GM18502 (cell line): ENCODE measurements around the gene UPK3A.
"Not testable (repeated sequence)": the region's sequence is repeated elsewhere in the genome, so short reads cannot be mapped to it uniquely, and the experiment has no call there.

ENCODE experiments used
- ATAC-seq: cut with Tn5 transposase; IDR thresholded peaks from one replicate; pipeline ENCODE4 v1.9.1; 2021; ENCODE audit warnings: mild to moderate bottlenecking; ENCODE audit not compliant: unreplicated experiment, poor library complexity

Gene UPK3A

DNA sequence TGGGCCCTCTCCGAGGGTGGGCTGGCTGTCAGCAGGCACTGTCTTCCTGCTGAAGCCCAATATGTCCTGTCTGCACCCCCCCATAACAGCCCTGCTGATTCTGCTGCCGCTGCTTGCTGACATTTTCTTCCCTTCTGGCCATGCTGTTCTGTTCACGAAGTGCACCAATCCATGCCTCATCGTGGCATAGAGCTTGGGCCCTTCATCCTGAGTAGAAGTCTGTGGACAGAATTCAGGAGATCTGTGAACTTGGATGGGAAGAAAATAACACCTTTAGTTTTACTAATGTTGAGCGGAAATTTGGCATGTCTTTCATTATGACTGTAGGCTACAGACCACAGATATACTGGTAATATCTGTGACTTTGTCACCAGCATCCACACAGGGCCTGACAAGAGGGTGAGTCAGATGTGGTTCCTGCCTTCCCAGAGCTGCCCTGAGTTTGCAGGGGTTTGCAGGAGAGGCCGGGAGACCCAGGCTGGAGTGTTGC lies 29.9 kb upstream of the UPK3A start:
- ATAC-seq: peak; percentile 63

- ATAC-seq: not testable (repeated sequence)
Measured at GRCh38 chr22:45257941-45258340, 26.8 kb upstream of the UPK3A start.

DNA sequence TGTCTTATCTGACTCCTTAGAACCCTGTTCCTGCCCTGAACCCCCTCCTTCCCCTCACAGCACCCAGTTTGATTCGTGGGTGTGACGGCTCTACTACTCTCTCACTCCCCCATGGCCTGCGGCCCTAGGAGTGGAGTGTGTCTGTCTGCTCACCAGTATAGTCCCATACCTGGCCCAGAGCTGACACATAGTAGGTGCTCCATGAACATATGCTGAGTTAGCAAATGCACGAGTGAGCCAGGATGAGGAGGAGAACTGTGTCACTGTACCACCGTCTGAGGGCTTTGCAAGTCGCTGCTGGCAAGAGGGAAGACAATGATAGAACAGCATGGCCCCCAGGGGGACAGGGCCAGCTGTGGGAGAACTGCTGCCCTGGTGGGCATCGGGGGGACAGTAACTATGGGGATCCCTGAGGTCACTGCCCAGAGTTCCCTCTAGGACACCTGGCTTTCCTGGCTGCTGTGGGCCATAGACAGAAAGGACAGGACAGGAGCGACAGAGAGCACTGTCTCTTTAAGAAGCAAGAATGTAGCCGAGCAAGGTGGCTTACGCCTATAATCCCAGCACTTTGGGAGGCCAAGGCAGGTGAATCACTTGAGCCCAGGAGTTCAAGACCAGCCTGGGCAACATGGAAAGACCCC lies 24.9 kb upstream of the UPK3A start:
- ATAC-seq: no peak

- not testable (repeated sequence) for ATAC-seq
Measured at GRCh38 chr22:45260395-45260759, 24.4 kb upstream of the UPK3A start.

- ATAC-seq: no peak
Measured at GRCh38 chr22:45261407-45262088, 23.2 kb upstream of the UPK3A start.

DNA sequence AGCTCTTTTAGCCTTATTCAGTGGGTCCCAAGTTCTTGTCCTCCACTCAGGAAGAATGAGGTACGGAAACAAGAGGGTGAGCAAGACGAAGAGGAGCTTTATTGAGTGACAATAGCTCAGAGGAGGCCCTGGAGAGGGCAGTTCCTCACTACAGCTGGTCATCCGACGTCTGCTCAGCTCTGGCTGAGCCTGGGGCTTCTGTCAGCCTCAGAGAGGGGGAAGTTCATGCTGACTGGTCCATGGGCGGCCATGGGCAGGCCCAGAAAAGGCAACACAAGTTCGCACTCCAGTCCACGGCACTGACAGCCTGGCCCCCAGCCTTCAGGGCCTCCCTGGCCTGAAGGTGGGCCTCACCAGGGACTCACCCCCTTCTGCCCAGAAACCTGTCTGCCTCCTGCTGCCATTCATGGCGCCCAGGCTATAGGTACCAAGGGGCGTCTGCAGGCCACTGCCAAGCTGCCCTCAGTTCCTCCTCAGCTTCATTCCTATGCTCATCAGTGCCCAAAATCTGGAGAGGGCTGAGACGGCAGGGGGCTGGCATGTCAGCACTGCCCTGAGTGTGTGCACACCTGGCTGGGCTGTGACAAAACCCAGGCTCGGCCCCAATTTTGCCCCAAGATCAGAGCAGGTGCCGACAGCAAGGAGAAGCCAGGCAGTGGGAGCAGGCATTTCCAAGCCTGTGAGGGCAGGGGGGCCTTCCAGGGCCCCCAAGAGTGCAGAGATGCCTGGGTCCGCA lies 22.4 kb upstream of the UPK3A start:
- ATAC-seq: no peak

GRCh38 chr22:45262931-45263462 lies 21.8 kb upstream of the UPK3A start:
- peak; percentile 48 for ATAC-seq

GRCh38 chr22:45263463-45264269 lies 21.1 kb upstream of the UPK3A start:
- peak; percentile 77 for ATAC-seq

DNA sequence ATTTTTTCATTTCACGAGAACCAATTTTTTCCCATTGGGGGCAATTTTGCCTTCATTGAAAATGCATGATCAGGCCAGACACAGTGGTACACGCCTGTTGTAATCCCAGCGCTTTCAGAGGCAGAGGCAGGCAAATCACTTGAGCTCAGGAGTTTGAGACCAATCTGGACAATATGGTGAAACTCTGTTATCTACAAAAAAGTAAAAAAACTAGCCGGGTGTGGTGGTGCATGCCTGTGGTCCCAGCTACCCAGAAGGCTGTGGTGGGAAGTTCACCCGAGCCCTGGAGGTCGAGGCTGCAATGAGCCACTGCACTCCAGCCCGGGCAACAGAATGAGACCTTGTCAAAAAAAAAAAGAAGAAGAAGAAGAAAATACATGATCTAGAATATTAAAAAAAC lies 19.2 kb upstream of the UPK3A start:
- ATAC-seq: no peak

DNA sequence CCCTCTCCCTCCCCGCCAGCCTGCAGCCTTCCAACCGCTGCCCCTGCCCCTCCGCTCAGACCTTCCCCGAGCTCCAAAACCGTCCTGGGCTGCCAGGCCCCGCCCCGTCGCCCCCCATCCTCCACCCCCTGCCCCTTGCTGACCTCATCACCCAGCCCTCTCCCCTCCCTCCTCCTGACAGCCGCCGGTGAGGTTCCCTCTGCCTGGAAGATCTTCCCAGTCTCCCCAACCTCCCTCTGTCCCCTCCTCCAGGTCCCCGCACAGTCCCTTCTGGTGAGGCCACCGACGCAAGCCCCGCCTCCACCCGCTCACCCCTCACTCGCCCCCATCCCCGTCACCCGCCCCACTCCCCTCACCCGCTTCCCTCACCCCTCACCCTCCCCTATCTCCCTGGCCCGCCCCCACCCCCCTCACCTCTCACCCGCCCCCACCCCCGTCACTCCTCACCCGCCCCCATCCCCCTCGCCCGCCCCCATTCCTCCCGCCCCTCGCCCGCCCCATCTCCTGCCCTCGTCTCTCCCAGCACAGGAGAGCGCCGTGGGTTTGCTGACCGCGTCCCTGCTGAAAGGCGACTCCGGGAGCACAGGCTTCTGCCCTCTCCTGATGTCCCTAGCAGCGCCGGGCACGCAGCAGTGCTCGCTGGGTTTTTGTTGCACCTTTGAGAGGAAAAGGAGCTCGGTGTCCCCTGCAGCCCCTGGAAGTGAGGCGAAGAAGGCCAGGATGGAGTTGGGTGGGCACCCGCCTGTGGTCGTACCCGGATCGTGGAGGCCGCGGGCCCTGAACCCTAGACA lies 16.4 kb upstream of the UPK3A start:
- no peak for ATAC-seq

- peak; percentile 82 for ATAC-seq
Measured at GRCh38 chr22:45268958-45269844, 15.5 kb upstream of the UPK3A start.

DNA sequence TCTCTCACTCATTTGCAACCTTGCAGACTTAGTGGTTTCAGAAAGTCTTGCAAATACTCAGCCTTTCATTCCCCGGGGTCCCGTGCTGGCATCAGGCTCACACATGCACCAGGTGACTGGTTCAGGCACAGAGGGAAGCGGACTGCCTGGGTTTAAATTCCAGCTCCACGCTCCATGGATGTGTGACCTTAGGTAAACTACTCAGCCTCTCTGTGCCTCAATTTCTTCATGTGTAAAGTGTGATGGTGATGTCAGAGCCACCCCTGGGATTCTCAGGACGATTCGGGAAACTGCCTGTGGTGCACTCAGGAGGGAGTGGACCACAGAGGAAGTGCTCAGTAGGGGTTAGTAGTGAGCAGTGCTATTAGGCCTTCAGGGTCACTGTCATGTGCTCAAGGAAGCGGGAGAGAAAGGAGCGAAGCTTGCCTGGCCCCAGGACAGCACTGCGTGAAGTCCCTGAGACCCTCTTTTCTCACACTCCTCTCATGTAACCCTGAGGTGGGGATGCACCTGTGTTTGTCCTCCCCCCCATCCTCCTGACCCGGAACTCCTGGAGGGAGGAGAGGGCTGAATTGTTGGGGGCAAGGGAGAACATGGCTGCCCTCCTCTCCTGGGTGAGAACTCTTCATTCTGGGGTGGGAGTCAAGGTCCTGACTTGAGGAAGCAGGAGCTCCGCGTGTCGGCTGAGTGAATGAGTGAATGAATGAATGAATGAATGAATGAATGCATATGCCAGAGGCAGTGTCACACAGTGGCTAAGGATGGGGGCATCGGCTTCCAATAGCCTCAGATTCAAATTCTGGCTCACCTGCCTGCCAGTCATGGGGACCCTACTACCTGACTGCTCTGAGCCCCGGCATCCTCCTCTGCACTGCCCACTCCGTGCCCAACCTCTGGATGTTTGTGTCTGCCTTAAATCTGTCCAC lies 14.4 kb upstream of the UPK3A start:
- ATAC-seq: no peak

DNA sequence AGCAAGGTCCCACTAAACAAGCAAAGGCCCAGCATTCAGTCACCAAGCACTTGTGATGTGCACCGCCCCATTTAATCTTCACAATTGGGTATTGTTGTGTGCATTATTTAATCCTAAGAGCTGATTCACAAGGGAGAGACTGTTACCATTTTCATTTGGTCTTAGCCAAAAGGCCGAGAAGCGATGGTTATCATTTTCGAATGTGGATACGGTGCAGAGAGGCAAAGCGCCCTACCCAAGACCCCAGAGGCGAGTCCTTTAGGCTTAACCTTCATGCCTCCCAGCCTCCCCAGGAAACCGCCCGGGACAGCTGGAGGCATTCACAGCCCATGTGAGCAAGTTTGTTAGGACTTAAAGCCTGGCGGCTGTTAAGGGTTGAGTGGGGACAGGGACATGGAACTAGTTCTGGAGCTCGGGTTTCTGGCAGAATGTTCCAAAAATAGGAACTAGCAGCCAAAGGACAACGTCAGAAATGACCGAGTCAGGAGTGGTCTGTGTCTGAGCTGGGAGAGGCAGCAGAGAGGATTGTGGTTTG lies 13.0 kb upstream of the UPK3A start:
- ATAC-seq: no peak

GRCh38 chr22:45272498-45272897 lies 12.3 kb upstream of the UPK3A start:
- no peak for ATAC-seq

DNA sequence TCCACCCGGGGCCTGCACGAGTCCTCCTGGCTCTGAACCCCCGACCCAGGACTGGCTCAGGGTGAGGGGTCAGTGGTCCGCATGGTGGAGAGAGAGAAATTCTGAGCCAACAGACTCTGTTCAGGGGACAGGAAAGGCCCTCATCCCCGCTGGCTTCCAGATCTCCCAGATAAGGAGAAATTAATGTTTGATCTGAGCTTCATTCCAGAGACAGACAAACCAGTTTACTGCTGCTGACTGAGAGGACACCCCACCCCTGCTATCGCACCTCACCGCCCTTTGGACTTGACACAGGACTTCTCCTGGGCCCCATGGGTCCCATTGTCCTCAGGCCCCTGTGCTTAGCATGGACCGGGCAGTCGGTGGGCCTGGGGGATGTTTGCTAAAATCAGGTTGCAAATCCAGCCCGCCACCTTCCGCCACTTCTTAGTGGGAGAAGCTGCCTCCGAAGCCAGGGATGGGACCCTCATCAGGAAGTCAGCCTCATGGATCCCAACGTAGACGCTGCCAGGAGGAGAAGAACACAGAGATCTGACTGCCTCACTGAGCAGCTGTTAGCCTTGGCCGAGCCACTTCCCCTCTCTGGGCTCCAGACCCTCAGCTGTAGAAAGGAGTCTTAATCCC lies 11.2 kb upstream of the UPK3A start:
- no peak for ATAC-seq

GRCh38 chr22:45276507-45277105 lies 8.1 kb upstream of the UPK3A start:
- ATAC-seq: no peak
